PC-9 (cell line): ENCODE measurements around the gene AMIGO2. TPM values are rescaled to one million over a fixed set of nuclear protein-coding genes. Genes with fewer than 3 reads are reported as not detected.

Source experiments
- BruUV-seq: library from RNA; stranded (reverse); fragments of 400-500 nt; replicated peaks from 2 replicates; lab custom pipeline; 2021; lab: Mats Ljungman, UMichigan
- CTCF ChIA-PET: fragments of 300-600 bp; sonication (Branson Sonifier 250); formaldehyde crosslinking; loops from one replicate; lab custom pipeline; 2022; ENCODE audit warnings: antibody characterized with exemption; lab: Charles Lee
- POLR2A ChIA-PET: fragments of 300-600 bp; sonication (Branson Sonifier 250); formaldehyde crosslinking; loops from one replicate; lab custom pipeline; 2022; ENCODE audit warnings: antibody characterized with exemption; ENCODE audit not compliant: unreplicated experiment; lab: Charles Lee
- DNase-seq, 2 experiments: peaks; one replicate each; pipeline versions ENCODE4 v3.0.0 to v3.0.0-alpha.2; 2015 to 2022; ENCODE audit warnings: mixed read lengths in 1 of 2
- H2AFZ ChIP-seq: fragments of 200-600 bp; sonication (generic); 2 replicates; pipeline ENCODE4 v1.8.1; 2017; ENCODE audit warnings: antibody characterized with exemption
- H3F3A ChIP-seq: fragments of 200-600 bp; sonication (generic); 2 replicates; pipeline ENCODE4 v1.8.1; 2017; ENCODE audit warnings: antibody characterized with exemption, mild to moderate bottlenecking, low read depth; ENCODE audit not compliant: insufficient read depth
- H3K27ac ChIP-seq: fragments of 200-600 bp; sonication (generic); 2 replicates; pipeline ENCODE4 v1.6.1; 2016; ENCODE audit warnings: mixed run types
- H3K27me3 ChIP-seq: fragments of 200-600 bp; sonication (generic); 2 replicates; pipeline ENCODE4 v1.6.1; 2016; ENCODE audit warnings: low read depth, mixed run types; ENCODE audit not compliant: insufficient read depth
- H3K36me3 ChIP-seq: fragments of 200-600 bp; sonication (generic); 2 replicates; pipeline ENCODE4 v1.6.1; 2016; ENCODE audit warnings: low read depth, mixed run types
- H3K4me1 ChIP-seq: fragments of 200-600 bp; sonication (generic); replicated peaks from 2 replicates; pipeline ENCODE4 v1.6.1; 2016; ENCODE audit warnings: mixed run types; ENCODE audit not compliant: insufficient read depth
- H3K4me2 ChIP-seq: fragments of 200-600 bp; sonication (generic); 2 replicates; pipeline ENCODE4 v1.6.1; 2017; ENCODE audit warnings: mixed run types
- H3K4me3 ChIP-seq: fragments of 200-600 bp; sonication (generic); 2 replicates; pipeline ENCODE4 v1.6.1; 2016; ENCODE audit warnings: mixed run types
- H3K79me2 ChIP-seq: fragments of 200-600 bp; sonication (generic); 2 replicates; pipeline ENCODE4 v1.6.1; 2017; ENCODE audit warnings: low read depth, mixed run types
- H3K9me2 ChIP-seq: fragments of 200-600 bp; sonication (generic); 2 replicates; pipeline ENCODE4 v1.8.1; 2017; ENCODE audit warnings: mild to moderate bottlenecking; ENCODE audit not compliant: insufficient read depth
- H3K9me3 ChIP-seq: fragments of 200-600 bp; sonication (generic); 2 replicates; pipeline ENCODE4 v1.8.1; 2016; ENCODE audit warnings: low read depth; ENCODE audit not compliant: insufficient read depth
- H4K20me1 ChIP-seq: fragments of 200-600 bp; sonication (generic); 2 replicates; pipeline ENCODE4 v1.8.1; 2017; ENCODE audit not compliant: insufficient read depth
- CTCF ChIP-seq: fragments of 200-600 bp; sonication (generic); conservative IDR thresholded peaks from 2 replicates; pipeline ENCODE4 v1.6.1; 2017; ENCODE audit warnings: mixed run types, antibody characterized with exemption, mild to moderate bottlenecking, moderate library complexity
- EZH2 ChIP-seq: fragments of 200-600 bp; sonication (generic); IDR thresholded peaks from 2 replicates; pipeline ENCODE4 v1.8.0; 2017; ENCODE audit warnings: antibody characterized with exemption, low read depth
- intact Hi-C: fragments of 100-400 bp; cut with micrococcal nuclease; formaldehyde crosslinking; loops from one replicate; pipeline ENCODE4 v1.10.0; 2022; ENCODE audit not compliant: unreplicated experiment
- total RNA-seq: library from RNA; stranded (reverse); gene quantifications from 2 replicates; pipeline ENCODE4 v1.2.3, GENCODE V29; 2021

The AMIGO2 gene
- total RNA-seq, 1 experiment from 2014 or later, result 41.9 TPM

DNA sequence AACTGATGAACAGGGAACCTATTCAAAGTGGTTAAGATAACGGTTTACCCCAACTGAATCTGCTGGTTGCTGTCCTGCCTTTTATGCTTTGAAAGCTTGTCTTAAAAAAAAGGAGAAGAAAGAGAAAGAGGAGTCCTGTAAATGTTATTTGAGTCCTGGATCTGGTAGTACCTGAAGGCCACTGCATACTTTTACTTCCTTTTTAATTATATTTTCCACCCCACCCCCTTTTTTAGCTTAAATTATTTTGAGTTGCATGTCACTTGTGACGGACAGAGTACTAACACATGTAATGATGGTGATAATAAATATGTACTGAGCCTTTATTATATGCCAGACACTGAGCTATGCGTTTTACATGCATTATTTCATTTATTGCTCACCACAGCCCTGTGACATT is 2.5 kb upstream of the AMIGO2 start:
- peak overlapping the region; percentile 98 for H3K27ac ChIP-seq
- TF ChIP-seq CTCF, result no peak
- no peak for TF ChIP-seq EZH2
- ChIA-PET CTCF (interaction anchor here (0.6 to 1.4 kb wide), 2 partner anchors 13 to 315 kb away, joined by 6 to 13 read pairs; no protein-coding TSS in a partner anchor), POLR2A (interaction anchor here (0.5 to 1.5 kb wide), 5 partner anchors 13 to 647 kb away, joined by 4 to 33 read pairs (median 5); no protein-coding TSS in a partner anchor)
- H3K4me1 ChIP-seq, result peaks cover 37% of the 10 kb centered on the region
- peaks cover 45% of the 10 kb centered on the region for H3F3A ChIP-seq
- intact Hi-C loops, result loop anchor here (2.0 kb wide), 1 partner anchor 103 kb away; no protein-coding TSS in a partner anchor
- peak overlapping the region; percentile 95 for H3K4me2 ChIP-seq
- no peaks in the 10 kb centered on the region for H4K20me1 ChIP-seq
- no peak overlapping the region for H2AFZ ChIP-seq
- peak overlapping the region; percentile 96; the same call in 1 of the 2 replicates for H3K4me3 ChIP-seq
- H3K36me3 ChIP-seq, result peaks cover 28% of the 10 kb centered on the region
- no TSS peak for BruUV-seq
- no peak for DNase-seq
- H3K9me2 ChIP-seq, result no peaks in the 10 kb centered on the region
- no peaks in the 10 kb centered on the region for H3K27me3 ChIP-seq
- H3K9me3 ChIP-seq, result 0 out of 2 replicates have a peak, but pooled peaks cover 2% of the 10 kb centered on the region
- H3K79me2 ChIP-seq, result peaks cover 54% of the 10 kb centered on the region

DNA sequence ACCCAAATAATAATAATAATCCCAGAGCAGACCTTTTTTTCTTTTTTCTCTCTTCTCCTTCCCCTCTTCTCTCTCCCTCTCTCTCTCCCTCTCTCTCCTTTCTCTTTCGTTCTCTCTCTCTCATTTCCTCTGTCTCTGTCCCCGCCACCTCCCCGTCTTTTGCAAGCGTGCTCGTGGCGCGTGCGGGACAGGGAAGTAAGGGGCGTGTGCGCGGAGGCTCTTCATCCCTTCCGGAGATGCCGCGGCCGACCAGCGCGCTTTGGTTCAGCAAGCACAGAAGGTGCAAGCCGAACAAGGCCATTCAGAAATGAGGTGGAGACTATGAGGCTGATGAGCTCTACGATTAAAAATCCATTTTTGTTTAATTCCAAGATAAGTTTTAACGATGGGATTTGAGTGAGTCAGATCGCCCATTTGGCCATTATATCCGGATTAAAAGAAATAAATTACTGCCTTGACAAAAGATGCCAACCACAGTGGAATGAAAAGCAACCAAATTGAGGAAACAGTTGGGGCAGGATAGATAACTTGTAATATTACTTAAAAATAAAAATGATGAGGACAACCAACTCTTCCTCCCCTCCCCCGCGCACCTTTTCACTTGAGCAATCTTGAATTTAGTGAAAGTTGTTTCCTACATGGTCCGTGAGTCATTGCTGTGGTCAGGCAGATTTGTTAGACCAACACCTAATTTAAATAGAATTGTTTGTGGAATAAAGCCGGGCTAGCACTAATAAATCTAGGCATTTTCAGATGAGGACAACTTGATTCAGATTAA is 1.2 kb upstream of the AMIGO2 start:
- peaks cover 68% of the 10 kb centered on the region for H3K79me2 ChIP-seq
- H2AFZ ChIP-seq, result peak overlapping the region; percentile 83
- peaks cover 45% of the 10 kb centered on the region for H3F3A ChIP-seq
- H3K36me3 ChIP-seq, result peaks cover 31% of the 10 kb centered on the region
- peaks cover 48% of the 10 kb centered on the region for H3K4me1 ChIP-seq
- intact Hi-C loops, result loop anchor here (1.0 kb wide), 3 partner anchors 14 to 226 kb away; no protein-coding TSS in a partner anchor
- peak; percentile 49 to 79 for DNase-seq
- H3K9me3 ChIP-seq, result 0 out of 2 replicates have a peak, but pooled peaks cover 1% of the 10 kb centered on the region
- ChIA-PET CTCF (interaction anchor here (0.5 to 1.3 kb wide), 3 partner anchors 47 to 200 kb away, joined by 5 read pairs; no protein-coding TSS in a partner anchor), POLR2A (interaction anchor here (0.6 kb wide), 1 partner anchor 52 kb away, joined by 7 read pairs; no protein-coding TSS in a partner anchor)
- no peaks in the 10 kb centered on the region for H3K27me3 ChIP-seq
- H4K20me1 ChIP-seq, result no peaks in the 10 kb centered on the region
- peak overlapping the region; percentile 95 for H3K4me2 ChIP-seq
- BruUV-seq, result TSS peak; percentile 56
- peak overlapping the region; percentile 98 for H3K27ac ChIP-seq
- H3K9me2 ChIP-seq, result no peaks in the 10 kb centered on the region
- TF ChIP-seq EZH2 (no peak), CTCF (no peak)
- peak overlapping the region; percentile 96 for H3K4me3 ChIP-seq

DNA sequence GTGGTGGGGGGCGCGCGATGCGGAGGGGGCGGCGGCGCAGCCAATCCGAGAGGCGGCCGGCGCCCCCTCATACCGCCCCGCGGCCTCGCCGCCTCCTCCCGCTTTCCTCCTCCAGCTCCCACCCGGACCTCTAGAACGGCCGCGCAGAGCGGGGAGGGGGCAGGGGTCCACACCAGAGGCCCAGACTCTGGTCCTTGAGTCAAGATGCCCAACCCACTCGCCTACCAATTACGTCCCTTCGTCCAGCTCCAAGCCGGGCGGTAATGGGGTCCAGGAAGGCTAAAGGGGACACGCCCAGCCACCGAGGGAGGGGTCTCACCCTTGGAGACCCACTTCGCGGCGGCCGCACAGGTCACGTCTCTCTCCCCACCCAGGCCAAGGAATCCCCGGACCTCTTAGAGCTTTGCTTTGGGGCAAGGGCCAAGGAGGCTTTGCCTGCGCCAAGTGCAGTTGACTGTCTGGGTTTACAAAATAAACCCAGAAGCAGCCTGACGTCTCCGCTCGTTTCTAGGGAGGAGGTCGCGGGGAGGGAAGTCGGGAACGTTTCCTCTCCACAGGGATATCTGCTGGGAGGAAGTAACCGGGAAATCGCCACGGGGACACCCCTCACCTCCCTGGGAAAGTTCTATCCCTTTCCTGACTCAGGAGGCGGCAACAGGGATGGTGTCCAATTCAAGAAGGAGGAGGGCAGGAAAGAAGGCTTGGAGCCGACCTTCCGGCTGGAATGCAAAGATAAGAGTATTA is 394 bp upstream of the AMIGO2 start:
- Histone ChIP-seq H3K4me1 (peaks cover 54% of the 10 kb centered on the region), H3K27ac (peak overlapping the region; percentile 98), H3K9me2 (no peaks in the 10 kb centered on the region), H3K4me3 (peak overlapping the region; percentile 96), H3F3A (peaks cover 45% of the 10 kb centered on the region), H3K79me2 (peaks cover 73% of the 10 kb centered on the region), H4K20me1 (no peaks in the 10 kb centered on the region), H3K27me3 (no peaks in the 10 kb centered on the region), H3K36me3 (peaks cover 31% of the 10 kb centered on the region), H3K9me3 (no peaks in the 10 kb centered on the region), H3K4me2 (peak overlapping the region; percentile 95), H2AFZ (peak overlapping the region; percentile 83)
- no TSS peak for BruUV-seq
- POLR2A ChIA-PET, result interaction anchor here (0.6 to 1.2 kb wide), 3 partner anchors 46 to 193 kb away, joined by 3 to 7 read pairs (median 3); no protein-coding TSS in a partner anchor
- CTCF ChIA-PET, result interaction anchor here (0.5 to 1.3 kb wide), 5 partner anchors 46 to 227 kb away, joined by 3 to 5 read pairs (median 5); no protein-coding TSS in a partner anchor
- no peak for TF ChIP-seq CTCF
- no peak for TF ChIP-seq EZH2
- DNase-seq, result peak; percentile 61 to 71
- intact Hi-C loops, result loop anchor here (1.0 to 5.0 kb wide), 6 partner anchors 15 to 1088 kb away; partner anchors contain the start of genes SCAF11 and SLC38A1
